ENCODE measurements around the gene CIZ1.
A peak's percentile ranks its signal among the peaks of the same experiment; 100 is the strongest.

CIZ1 gene

GRCh38 chr9:128190013-128190412 is 1.4 kb downstream of the CIZ1 start:
- DNase-seq (ENCODE audit: low spot score), result peak; percentile 27

GRCh38 chr9:128188209-128188608 is 3.2 kb downstream of the CIZ1 start:
- no peak for DNase-seq (ENCODE audit: low spot score)

DNA sequence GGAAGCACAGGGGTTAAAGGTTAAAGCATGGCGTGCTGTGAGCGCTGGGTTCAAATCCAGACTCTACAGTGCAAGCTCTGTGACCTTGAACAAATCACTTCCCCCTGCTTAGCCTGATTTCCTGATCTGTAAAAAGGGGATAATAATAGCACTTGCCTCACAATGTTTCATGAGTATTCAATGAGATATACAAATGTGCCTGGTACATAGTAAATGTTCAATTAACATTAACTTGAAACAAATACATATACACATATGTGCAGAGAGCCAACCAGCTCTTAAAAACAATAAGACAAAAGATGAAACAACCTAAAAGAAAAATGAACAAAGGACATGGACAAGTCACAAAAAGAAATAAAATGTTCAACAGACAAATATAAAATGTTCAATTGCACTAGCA is 4.0 kb downstream of the CIZ1 start:
- DNase-seq (ENCODE audit: low spot score), result no peak

DNA sequence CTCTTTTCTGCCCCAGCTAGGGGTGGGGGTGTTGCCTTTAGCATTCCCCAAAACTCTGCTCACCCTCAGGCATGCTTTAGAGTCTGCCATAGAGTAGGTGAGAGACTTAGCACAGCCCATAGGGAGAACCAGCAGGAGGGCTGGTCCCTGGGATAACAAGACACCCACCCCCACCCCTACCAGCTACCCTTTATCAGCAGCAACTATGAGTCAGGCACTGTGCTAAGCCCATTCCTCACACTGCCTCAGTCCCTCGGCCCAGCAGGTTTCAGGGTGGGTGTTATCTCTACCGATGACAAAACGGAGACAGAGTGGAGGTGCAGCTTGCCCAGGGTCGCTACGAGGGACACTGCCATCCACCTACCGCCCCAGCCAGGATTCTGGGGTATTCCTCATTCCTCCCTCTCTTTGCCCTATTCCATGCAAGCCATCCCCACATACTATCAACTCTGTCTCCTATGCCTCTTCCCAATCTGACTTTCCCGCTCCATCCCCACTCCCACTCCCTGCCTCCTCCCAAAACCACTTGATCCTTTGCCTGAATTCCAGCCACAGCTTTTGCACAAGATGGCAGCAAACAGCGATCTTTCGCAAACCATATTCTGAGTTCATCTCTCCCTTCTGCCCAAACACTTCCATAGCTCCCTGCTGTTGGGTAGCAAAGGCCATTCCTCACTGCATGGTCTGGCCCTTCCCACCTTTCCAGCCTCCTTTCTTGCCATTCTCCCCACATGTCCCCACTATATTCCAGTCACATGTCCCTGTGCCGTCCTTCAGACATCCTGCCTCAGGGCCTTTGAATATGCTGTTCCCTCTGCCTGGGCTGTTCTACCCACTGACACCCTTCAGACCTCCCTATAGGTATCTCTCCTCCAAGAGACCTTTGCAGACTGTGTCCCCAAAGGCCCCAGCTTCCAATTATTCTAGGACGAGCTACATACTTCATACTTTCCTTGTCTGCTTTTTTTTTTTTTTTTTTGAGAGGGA is 5.1 kb downstream of the CIZ1 start:
- DNase-seq (ENCODE audit: low spot score), result no peak

- no peak for DNase-seq (ENCODE audit: low spot score)
Observed at GRCh38 chr9:128182893-128183588, 8.3 kb downstream of the CIZ1 start.

- DNase-seq (ENCODE audit: low spot score), result peak; percentile 66
Observed at GRCh38 chr9:128181480-128181879, 9.9 kb downstream of the CIZ1 start.

GRCh38 chr9:128180447-128180846 is 10.9 kb downstream of the CIZ1 start:
- no peak for DNase-seq (ENCODE audit: low spot score)

DNA sequence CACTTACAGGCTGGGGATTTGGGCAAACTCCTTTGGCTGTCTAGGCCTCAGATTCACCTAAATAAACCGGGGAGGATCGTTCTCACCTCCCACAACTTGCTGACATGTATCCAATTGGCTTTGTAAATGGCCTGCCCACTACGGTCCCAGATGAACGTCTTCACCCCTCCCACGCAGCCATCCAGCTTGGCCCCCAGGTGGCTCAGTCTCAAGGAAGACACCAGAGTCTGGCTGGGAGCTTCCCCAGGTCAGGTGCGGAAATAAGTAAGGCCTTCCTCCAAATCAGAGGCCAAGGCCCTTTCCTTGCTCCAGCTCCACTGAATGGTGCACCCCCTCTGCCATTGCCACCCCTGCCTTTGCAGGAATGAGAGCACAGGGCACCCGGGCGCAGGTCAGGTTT is 11.4 kb downstream of the CIZ1 start:
- DNase-seq (ENCODE audit: low spot score), result no peak

GRCh38 chr9:128178806-128179431 is 12.5 kb downstream of the CIZ1 start:
- DNase-seq (ENCODE audit: low spot score), result no peak

DNA sequence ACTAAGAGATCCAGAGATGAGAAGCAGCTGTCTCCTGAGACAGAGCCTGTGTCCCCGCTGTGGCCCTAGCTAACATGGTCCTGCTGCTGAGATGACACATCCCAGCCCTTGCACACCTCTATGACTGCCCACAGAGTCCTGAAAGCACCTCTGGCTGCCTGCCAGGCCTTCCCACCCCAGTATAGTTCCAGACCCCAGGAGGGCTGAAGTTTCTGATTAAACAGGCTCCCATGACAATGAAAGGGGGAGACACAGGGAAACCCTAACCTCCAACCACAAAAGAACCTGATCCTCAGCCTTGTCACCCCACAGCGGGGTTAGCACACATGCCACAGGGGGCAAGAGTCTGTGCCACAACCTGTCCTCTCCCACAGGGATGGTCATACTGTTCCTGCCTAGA is 15.6 kb downstream of the CIZ1 start:
- DNase-seq (ENCODE audit: low spot score), result no peak

GRCh38 chr9:128175102-128175563 is 16.2 kb downstream of the CIZ1 start:
- no peak for DNase-seq (ENCODE audit: low spot score)

- DNase-seq (ENCODE audit: low spot score), result no peak
Observed at GRCh38 chr9:128174062-128174461, 17.3 kb downstream of the CIZ1 start.

DNA sequence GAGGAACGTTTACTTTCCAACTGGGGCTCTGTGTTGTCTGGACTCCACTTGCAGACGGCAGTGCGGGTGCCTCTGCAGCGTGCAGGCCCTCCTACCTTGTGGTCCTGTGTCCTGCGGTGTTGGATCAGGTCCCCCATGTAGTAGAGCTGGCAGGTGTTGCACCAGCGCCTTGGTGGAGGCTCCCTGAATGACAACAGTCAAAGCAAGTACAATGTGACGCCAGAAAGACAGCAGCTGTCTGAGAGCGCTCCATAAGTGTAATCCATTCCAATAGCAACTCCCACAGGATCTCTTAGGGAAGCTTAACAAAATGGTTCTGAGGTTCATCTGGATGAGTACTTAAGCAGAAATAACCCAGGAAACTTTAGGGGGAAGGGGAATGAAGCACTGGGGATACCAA is 21.4 kb downstream of the CIZ1 start:
- no peak for DNase-seq (ENCODE audit: low spot score)

GRCh38 chr9:128169492-128169891 is 21.9 kb downstream of the CIZ1 start:
- peak; percentile 34 for DNase-seq (ENCODE audit: low spot score)

GRCh38 chr9:128168731-128169308 is 22.6 kb downstream of the CIZ1 start:
- DNase-seq (ENCODE audit: low spot score), result peak; percentile 78

DNA sequence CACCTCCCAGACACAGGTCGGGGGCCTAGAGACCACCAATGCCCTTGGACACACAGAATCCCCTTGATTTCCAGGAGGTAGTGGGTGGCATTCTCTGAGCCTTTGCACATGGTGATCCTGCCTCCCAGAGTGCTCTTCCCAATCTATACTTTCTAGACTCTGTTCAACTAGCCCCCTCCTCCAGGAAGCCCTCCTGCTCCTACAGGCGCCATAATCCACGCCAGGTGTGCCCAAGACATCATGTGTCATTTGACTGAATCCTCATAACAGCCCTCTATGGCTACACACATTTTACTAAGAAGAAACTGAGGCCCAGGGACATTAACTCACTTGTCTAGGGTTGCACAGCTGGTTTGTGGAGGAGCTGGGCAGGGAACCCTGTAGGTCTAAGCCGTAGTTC is 24.2 kb downstream of the CIZ1 start:
- DNase-seq (ENCODE audit: low spot score), result no peak

DNA sequence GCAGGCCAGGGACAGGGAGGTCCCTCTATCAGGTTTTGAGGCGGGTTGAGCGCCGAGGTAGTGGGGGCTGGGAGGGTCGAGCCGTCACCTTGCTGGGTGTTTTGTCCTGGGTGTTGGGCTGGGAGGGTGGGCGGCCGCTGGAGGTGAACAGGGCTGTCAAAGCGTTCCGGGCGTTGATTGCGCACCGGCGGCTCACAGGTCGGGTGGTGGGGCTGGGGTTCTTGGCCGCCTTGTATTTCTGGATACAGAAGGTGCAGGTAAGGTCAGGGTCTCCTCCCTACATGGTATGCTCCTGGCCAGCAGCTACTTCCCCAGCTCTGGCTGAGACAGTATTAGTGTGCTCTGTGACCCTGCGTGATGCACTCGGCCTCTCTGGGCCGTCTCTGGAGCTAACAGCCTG is 25.2 kb downstream of the CIZ1 start:
- DNase-seq (ENCODE audit: low spot score), result no peak

GRCh38 chr9:128164307-128164885 is 27.0 kb downstream of the CIZ1 start:
- DNase-seq (ENCODE audit: low spot score), result no peak

- DNase-seq (ENCODE audit: low spot score), result no peak
Observed at GRCh38 chr9:128163523-128164306, 27.7 kb downstream of the CIZ1 start.

GRCh38 chr9:128163027-128163515 is 28.3 kb downstream of the CIZ1 start:
- DNase-seq (ENCODE audit: low spot score), result no peak

All from cerebellar cortex (tissue), 1 donor.